ENCODE data around the gene OLFM1. TPM values are rescaled to one million over a fixed set of nuclear protein-coding genes. Genes with fewer than 3 reads are reported as not detected.

OLFM1 gene
- total RNA-seq, 2 donors from 2014 or later: 11.0 to 23.2 TPM

DNA sequence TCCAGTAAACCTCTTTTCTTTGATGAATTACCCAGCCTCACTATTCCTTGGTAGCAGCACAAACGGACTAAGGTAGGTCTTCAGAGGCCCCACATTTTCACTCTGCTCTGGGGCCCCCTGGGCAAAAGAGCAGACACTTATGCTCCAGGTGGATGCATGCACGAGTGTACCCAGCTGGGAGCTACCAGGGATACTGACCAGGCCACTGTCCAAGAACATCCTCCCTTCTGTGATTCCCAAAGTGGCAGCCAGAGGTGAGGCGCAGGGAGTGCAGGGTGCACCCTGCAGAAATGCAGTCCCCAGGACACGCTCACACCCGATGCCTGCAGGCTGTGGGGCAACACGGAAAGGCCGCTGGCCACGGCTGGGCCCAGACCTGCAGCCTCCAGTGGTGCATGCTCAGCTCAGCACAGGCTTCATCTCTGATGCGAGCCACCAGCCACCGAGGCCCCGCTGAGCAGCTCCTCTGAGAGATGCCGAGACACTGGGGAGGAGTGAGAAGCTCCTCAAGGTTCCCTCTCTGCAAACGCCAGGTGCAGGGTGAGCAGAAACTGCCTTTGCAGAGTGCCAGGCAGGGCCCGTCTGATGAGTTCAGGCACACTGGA is 48.1 kb upstream of the OLFM1 start:
- TF ChIP-seq, protein P1, sequence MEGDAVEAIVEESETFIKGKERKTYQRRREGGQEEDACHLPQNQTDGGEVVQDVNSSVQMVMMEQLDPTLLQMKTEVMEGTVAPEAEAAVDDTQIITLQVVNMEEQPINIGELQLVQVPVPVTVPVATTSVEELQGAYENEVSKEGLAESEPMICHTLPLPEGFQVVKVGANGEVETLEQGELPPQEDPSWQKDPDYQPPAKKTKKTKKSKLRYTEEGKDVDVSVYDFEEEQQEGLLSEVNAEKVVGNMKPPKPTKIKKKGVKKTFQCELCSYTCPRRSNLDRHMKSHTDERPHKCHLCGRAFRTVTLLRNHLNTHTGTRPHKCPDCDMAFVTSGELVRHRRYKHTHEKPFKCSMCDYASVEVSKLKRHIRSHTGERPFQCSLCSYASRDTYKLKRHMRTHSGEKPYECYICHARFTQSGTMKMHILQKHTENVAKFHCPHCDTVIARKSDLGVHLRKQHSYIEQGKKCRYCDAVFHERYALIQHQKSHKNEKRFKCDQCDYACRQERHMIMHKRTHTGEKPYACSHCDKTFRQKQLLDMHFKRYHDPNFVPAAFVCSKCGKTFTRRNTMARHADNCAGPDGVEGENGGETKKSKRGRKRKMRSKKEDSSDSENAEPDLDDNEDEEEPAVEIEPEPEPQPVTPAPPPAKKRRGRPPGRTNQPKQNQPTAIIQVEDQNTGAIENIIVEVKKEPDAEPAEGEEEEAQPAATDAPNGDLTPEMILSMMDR (conservative IDR thresholded peaks at IDR 0.05): no peak
- Mint-ChIP-seq H3K27ac (no peak overlapping the region), H3K4me3 (no peak overlapping the region), H3K4me1 (no peaks in the 10 kb centered on the region), H3K36me3 (ENCODE audit: low read depth) (no peaks in the 10 kb centered on the region), H3K27me3 (ENCODE audit: insufficient read depth) (peaks cover 2% of the 10 kb centered on the region), H3K9me3 (no peaks in the 10 kb centered on the region)
- H3K36me3 ChIP-seq (ENCODE audit: control insufficient read depth, insufficient read depth, low read length): no peaks in the 10 kb centered on the region
- H3K27ac ChIP-seq (ENCODE audit: low read depth, low read length): no peak overlapping the region
- H3K27me3 ChIP-seq (ENCODE audit: control insufficient read depth, insufficient read depth, low read length, poor library complexity, severe bottlenecking): no peaks in the 10 kb centered on the region
- H3K9me3 ChIP-seq (ENCODE audit: control insufficient read depth, low read length): no peaks in the 10 kb centered on the region
- DNase-seq: peak; percentile 29
- H3K4me3 ChIP-seq (ENCODE audit: low read length): no peak overlapping the region
- H3K9ac ChIP-seq (ENCODE audit: extremely low read depth, low read length, poor library complexity, severe bottlenecking): no peak overlapping the region
- no peaks in the 10 kb centered on the region for H3K4me1 ChIP-seq (ENCODE audit: control insufficient read depth, insufficient read depth, low read length)
- WGBS, 2 experiments (ENCODE audit: insufficient coverage in 1 of 2, insufficient read length in 1 of 2): 89 to 93% methylated on average over 12 to 14 of the region's 14 CpGs

GRCh38 chr9:135039916-135040645 is 47.4 kb upstream of the OLFM1 start:
- TF ChIP-seq, protein P1 (conservative IDR thresholded peaks at IDR 0.05): no peak
- H3K27ac Mint-ChIP-seq: no peak overlapping the region

DNA sequence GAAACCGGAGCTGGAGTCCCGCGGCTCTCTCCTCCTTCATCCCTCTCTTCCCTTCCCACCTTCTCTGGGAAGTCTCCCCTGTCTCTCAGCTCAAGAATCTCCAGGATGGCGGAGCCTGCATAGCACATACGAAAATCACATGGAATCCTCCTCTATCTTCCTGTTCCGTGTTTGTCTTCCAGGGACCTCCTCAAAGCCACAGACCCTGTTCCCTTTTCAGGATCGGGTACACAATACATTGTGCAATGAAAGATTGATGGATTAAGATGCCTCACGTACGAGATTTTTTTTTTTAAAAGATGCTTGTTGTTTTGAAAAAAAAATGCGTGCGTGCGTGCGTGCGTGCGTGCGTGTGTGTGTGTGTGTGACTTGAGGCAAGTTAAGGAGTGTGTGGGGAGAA is 46.6 kb upstream of the OLFM1 start:
- Mint-ChIP-seq H3K27ac (no peak overlapping the region), H3K27me3 (ENCODE audit: insufficient read depth) (peaks cover 2% of the 10 kb centered on the region), H3K9me3 (no peaks in the 10 kb centered on the region), H3K4me1 (no peaks in the 10 kb centered on the region), H3K36me3 (ENCODE audit: low read depth) (no peaks in the 10 kb centered on the region), H3K4me3 (no peak overlapping the region)
- H3K27me3 ChIP-seq (ENCODE audit: control insufficient read depth, insufficient read depth, low read length, poor library complexity, severe bottlenecking): no peaks in the 10 kb centered on the region
- peak; percentile 14 for DNase-seq
- H3K27ac ChIP-seq (ENCODE audit: low read depth, low read length): no peak overlapping the region
- no peaks in the 10 kb centered on the region for H3K9me3 ChIP-seq (ENCODE audit: control insufficient read depth, low read length)
- no peak overlapping the region for H3K9ac ChIP-seq (ENCODE audit: extremely low read depth, low read length, poor library complexity, severe bottlenecking)
- H3K36me3 ChIP-seq (ENCODE audit: control insufficient read depth, insufficient read depth, low read length): no peaks in the 10 kb centered on the region
- TF ChIP-seq, protein P1 (conservative IDR thresholded peaks at IDR 0.05): no peak
- WGBS, 2 experiments (ENCODE audit: insufficient coverage in 1 of 2, insufficient read length in 1 of 2): 85 to 92% methylated on average over 13 to 16 of the region's 16 CpGs
- H3K4me1 ChIP-seq (ENCODE audit: control insufficient read depth, insufficient read depth, low read length): no peaks in the 10 kb centered on the region
- no peak overlapping the region for H3K4me3 ChIP-seq (ENCODE audit: low read length)

More at GRCh38 chr9:135039916-135040645, 47.4 kb upstream of the OLFM1 start:
- Mint-ChIP-seq H3K36me3 (ENCODE audit: low read depth) (no peaks in the 10 kb centered on the region), H3K4me1 (no peaks in the 10 kb centered on the region), H3K9me3 (no peaks in the 10 kb centered on the region), H3K4me3 (no peak overlapping the region), H3K27me3 (ENCODE audit: insufficient read depth) (peaks cover 2% of the 10 kb centered on the region)
- H3K27me3 ChIP-seq (ENCODE audit: control insufficient read depth, insufficient read depth, low read length, poor library complexity, severe bottlenecking): no peaks in the 10 kb centered on the region
- no peaks in the 10 kb centered on the region for H3K4me1 ChIP-seq (ENCODE audit: control insufficient read depth, insufficient read depth, low read length)
- H3K9me3 ChIP-seq (ENCODE audit: control insufficient read depth, low read length): no peaks in the 10 kb centered on the region
- 86 to 89% methylated on average over 6 to 9 of the region's 9 CpGs for WGBS, 2 experiments (ENCODE audit: insufficient coverage in 1 of 2, insufficient read length in 1 of 2)
- no peak overlapping the region for H3K27ac ChIP-seq (ENCODE audit: low read depth, low read length)
- H3K36me3 ChIP-seq (ENCODE audit: control insufficient read depth, insufficient read depth, low read length): no peaks in the 10 kb centered on the region
- H3K9ac ChIP-seq (ENCODE audit: extremely low read depth, low read length, poor library complexity, severe bottlenecking): no peak overlapping the region
- H3K4me3 ChIP-seq (ENCODE audit: low read length): no peak overlapping the region
- no peak for DNase-seq
